Karpas-422 (cell line): ENCODE measurements around the gene AJAP1. TPM values are rescaled to one million over a fixed set of nuclear protein-coding genes. Genes with fewer than 3 reads are reported as not detected.

Experiments
- DNase-seq: peaks from one replicate; pipeline ENCODE4 v3.0.0-alpha.2; 2015
- H2AFZ ChIP-seq: fragments of 200-600 bp; sonication (generic); 2 replicates; pipeline ENCODE4 v1.6.1; 2014; ENCODE audit warnings: antibody characterized with exemption, low read length, mixed read lengths
- H3K27ac ChIP-seq: fragments of 200-600 bp; sonication (generic); 2 replicates; pipeline ENCODE4 v1.5.1; 2014; ENCODE audit warnings: mild to moderate bottlenecking, low read length, moderate library complexity
- H3K27me3 ChIP-seq: fragments of 200-600 bp; sonication (generic); 2 replicates; pipeline ENCODE4 v1.6.1; 2014; ENCODE audit warnings: low read length, mixed read lengths
- H3K36me3 ChIP-seq: fragments of 200-600 bp; sonication (generic); 2 replicates; pipeline ENCODE4 v1.6.1; 2014; ENCODE audit warnings: low read length, mixed read lengths; ENCODE audit not compliant: insufficient read depth
- H3K4me1 ChIP-seq: fragments of 200-600 bp; sonication (generic); 2 replicates; pipeline ENCODE4 v1.6.1; 2014; ENCODE audit warnings: mild to moderate bottlenecking, low read length, mixed read lengths
- H3K4me2 ChIP-seq: fragments of 200-600 bp; sonication (generic); 2 replicates; pipeline ENCODE4 v1.6.1; 2014; ENCODE audit warnings: low read length, low read depth, mild to moderate bottlenecking; ENCODE audit not compliant: poor library complexity, severe bottlenecking
- H3K4me3 ChIP-seq: fragments of 200-600 bp; sonication (generic); 2 replicates; pipeline ENCODE4 v1.5.1; 2014; ENCODE audit warnings: mild to moderate bottlenecking, antibody characterized with exemption, low read length, mixed read lengths
- H3K79me2 ChIP-seq: fragments of 200-600 bp; sonication (generic); 2 replicates; pipeline ENCODE4 v1.6.1; 2014; ENCODE audit warnings: mild to moderate bottlenecking, low read length, mixed read lengths
- H3K9ac ChIP-seq: fragments of 200-600 bp; sonication (generic); 2 replicates; pipeline ENCODE4 v1.6.0; 2014; ENCODE audit warnings: low read length
- H3K9me2 ChIP-seq: fragments of 200-600 bp; sonication (generic), shearing (Covaris generic); replicated peaks from 2 replicates; pipeline ENCODE4 v1.6.0; 2014; ENCODE audit warnings: mild to moderate bottlenecking, low read length, moderate library complexity; ENCODE audit not compliant: insufficient read depth
- H3K9me3 ChIP-seq: fragments of 300-700, 200-600 bp; sonication (generic); 2 replicates; pipeline ENCODE4 v1.6.1; 2014; ENCODE audit warnings: low read length, mixed read lengths
- H4K20me1 ChIP-seq: fragments of 200-600 bp; sonication (generic); 2 replicates; pipeline ENCODE4 v1.6.1; 2014; ENCODE audit warnings: mild to moderate bottlenecking, antibody characterized with exemption, low read length, low read depth; ENCODE audit not compliant: insufficient read depth
- total RNA-seq: library from RNA; depleted of rRNA; stranded (reverse); fragments of >200 nt; shearing (Covaris generic); gene quantifications from 2 replicates; pipeline ENCODE4 v1.2.3, GENCODE V29; 2014; ENCODE audit warnings: low replicate concordance

Gene AJAP1
- total RNA-seq, 1 experiment from 2014 or later: not detected

DNA sequence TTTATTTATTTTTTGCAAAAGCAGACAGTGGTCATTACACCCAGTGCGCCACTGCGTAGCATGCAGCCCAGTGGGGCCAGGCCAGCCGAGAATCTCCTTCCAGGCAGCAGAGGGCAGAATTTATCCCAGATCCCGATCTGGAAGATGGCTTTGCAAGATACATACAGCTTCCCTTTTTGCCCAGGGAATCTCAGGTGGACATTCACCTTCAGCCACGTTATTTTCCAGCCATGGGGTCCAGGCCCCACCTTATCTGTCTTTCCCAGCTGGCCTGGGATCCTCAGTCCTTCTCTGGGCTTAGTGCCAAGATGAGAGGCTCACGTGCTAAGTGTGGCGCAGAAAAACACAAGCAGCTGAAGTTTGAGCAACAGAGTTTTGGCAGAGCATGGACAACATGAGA, 123.6 kb downstream of the AJAP1 start:
- no peak for DNase-seq
- Histone ChIP-seq H3K36me3 (no peaks in the 10 kb centered on the region), H3K4me2 (no peak overlapping the region), H4K20me1 (no peaks in the 10 kb centered on the region), H3K9me3 (no peaks in the 10 kb centered on the region), H3K9ac (no peak overlapping the region), H3K9me2 (no peaks in the 10 kb centered on the region), H3K4me3 (no peak overlapping the region), H3K4me1 (no peaks in the 10 kb centered on the region; the same call in 1 of the 2 replicates), H3K27ac (no peak overlapping the region), H3K27me3 (no peaks in the 10 kb centered on the region), H3K79me2 (no peaks in the 10 kb centered on the region), H2AFZ (no peak overlapping the region)

DNA sequence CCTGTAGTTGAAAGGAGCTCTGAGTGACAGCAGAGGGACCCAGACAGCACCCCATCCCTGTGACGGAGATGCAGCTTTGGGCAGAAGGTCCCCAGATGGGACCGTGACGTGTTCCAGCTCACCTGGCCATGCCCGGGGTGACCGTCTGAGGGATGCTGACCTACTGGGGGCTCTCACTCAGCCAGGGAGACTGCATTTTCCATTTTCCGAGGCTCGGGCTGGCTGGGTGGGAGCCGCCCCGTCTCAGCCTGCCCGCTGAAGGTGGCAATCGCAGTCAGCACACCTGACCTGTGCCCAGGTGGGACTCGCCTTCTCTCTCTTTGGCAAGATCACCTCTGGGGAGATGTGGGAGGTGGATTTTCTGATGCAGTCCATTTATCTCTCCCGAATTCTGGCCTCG, 127.2 kb downstream of the AJAP1 start:
- H3K27me3 ChIP-seq: no peaks in the 10 kb centered on the region
- H4K20me1 ChIP-seq: no peaks in the 10 kb centered on the region
- DNase-seq: no peak
- H3K9me3 ChIP-seq: no peaks in the 10 kb centered on the region
- no peak overlapping the region for H2AFZ ChIP-seq
- no peaks in the 10 kb centered on the region; the same call in 1 of the 2 replicates for H3K4me1 ChIP-seq
- no peaks in the 10 kb centered on the region for H3K79me2 ChIP-seq
- H3K4me2 ChIP-seq: no peak overlapping the region
- no peak overlapping the region for H3K4me3 ChIP-seq
- no peaks in the 10 kb centered on the region for H3K36me3 ChIP-seq
- H3K9me2 ChIP-seq: no peaks in the 10 kb centered on the region
- H3K27ac ChIP-seq: no peak overlapping the region
- H3K9ac ChIP-seq: no peak overlapping the region

- Histone ChIP-seq H4K20me1 (no peaks in the 10 kb centered on the region), H2AFZ (no peak overlapping the region), H3K4me1 (no peaks in the 10 kb centered on the region), H3K27me3 (no peaks in the 10 kb centered on the region), H3K27ac (no peak overlapping the region), H3K79me2 (no peaks in the 10 kb centered on the region), H3K9ac (no peak overlapping the region), H3K4me2 (no peak overlapping the region), H3K9me2 (no peaks in the 10 kb centered on the region), H3K4me3 (no peak overlapping the region), H3K36me3 (no peaks in the 10 kb centered on the region), H3K9me3 (no peaks in the 10 kb centered on the region)
- no peak for DNase-seq
These were observed 130.4 kb downstream of the AJAP1 start for GRCh38 chr1:4784761-4785160.

DNA sequence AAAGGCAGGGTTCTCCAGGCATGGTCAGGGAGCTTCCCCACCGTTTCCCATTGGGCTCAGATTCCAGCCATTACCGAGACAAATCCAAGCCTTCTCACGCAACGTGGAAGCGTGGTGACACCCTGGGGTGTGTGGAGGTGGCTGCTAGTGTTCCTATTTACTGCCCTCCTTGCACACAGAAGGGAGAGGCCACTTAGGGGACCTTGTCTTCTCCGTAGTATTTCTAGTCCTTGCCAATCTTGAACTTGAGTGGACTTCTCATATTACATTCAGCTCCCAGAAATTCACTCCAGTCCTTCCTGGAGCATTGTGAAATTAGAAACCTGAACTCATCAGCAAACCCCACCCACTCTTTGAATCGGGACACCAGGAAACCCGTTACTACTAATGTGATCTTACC, 131.6 kb downstream of the AJAP1 start:
- no peaks in the 10 kb centered on the region for H3K36me3 ChIP-seq
- no peak overlapping the region for H3K9ac ChIP-seq
- H3K4me1 ChIP-seq: no peaks in the 10 kb centered on the region
- H3K4me2 ChIP-seq: no peak overlapping the region
- no peaks in the 10 kb centered on the region for H4K20me1 ChIP-seq
- H3K79me2 ChIP-seq: no peaks in the 10 kb centered on the region
- no peak overlapping the region for H3K4me3 ChIP-seq
- H3K27ac ChIP-seq: no peak overlapping the region
- H2AFZ ChIP-seq: no peak overlapping the region
- no peaks in the 10 kb centered on the region for H3K9me2 ChIP-seq
- no peak for DNase-seq
- no peaks in the 10 kb centered on the region for H3K9me3 ChIP-seq
- no peaks in the 10 kb centered on the region for H3K27me3 ChIP-seq

DNA sequence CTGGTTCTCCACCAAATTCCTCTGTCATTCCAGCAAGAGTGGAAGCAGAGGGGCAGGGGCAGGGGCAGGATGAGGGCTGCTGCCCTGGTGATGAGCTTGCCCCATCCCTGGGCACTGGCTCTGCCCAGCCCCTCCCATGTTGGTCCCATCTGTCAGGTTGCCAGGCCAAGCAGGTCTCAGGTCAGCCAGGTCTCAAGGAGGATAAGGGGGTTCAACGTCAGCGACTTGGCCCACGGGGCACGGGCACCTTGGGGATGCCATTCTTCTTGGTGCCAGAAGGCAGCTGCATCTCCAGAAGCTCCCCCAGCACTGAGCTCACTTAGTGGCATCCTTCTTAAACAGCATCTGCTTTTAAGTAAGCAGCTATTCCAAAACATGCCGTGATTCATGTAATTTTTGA, 133.1 kb downstream of the AJAP1 start:
- Histone ChIP-seq H3K9ac (no peak overlapping the region), H3K4me3 (no peak overlapping the region), H3K4me1 (no peaks in the 10 kb centered on the region), H3K79me2 (no peaks in the 10 kb centered on the region), H3K9me2 (no peaks in the 10 kb centered on the region), H3K27me3 (no peaks in the 10 kb centered on the region), H2AFZ (no peak overlapping the region), H3K27ac (no peak overlapping the region), H3K36me3 (no peaks in the 10 kb centered on the region), H3K4me2 (no peak overlapping the region), H4K20me1 (no peaks in the 10 kb centered on the region), H3K9me3 (no peaks in the 10 kb centered on the region)
- no peak for DNase-seq

DNA sequence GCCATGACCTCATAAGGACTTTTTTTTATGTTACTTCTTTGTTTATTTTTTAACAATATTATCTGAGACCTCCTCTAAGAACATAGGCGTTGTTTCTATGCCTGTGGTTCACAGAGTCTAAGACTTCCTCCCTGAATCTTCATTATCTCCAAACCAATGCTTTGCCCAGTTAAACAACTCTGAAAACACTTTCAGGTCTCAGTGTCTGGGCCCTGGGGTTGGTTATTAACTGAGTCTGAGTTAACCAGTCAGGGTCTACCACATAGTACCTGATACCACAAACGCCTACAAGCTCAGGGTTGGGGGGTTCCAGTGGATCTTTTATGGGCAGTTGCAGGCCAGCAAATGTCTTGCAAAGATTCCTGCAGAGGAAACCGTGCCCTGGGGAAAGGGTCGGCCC, 138.2 kb downstream of the AJAP1 start:
- H3K4me3 ChIP-seq: no peak overlapping the region

GRCh38 chr1:4794020-4794780, 139.8 kb downstream of the AJAP1 start:
- no peak for DNase-seq
- H3K9me3 ChIP-seq: no peaks in the 10 kb centered on the region

More for the DNA sequence above, 138.2 kb downstream of the AJAP1 start:
- no peaks in the 10 kb centered on the region for H3K79me2 ChIP-seq
- H3K4me1 ChIP-seq: peaks cover 28% of the 10 kb centered on the region
- no peaks in the 10 kb centered on the region for H3K36me3 ChIP-seq
- H3K9me3 ChIP-seq: no peaks in the 10 kb centered on the region
- no peaks in the 10 kb centered on the region for H4K20me1 ChIP-seq
- H3K9ac ChIP-seq: no peak overlapping the region
- no peaks in the 10 kb centered on the region for H3K9me2 ChIP-seq
- no peak for DNase-seq
- H2AFZ ChIP-seq: no peak overlapping the region
- H3K4me2 ChIP-seq: no peak overlapping the region
- no peaks in the 10 kb centered on the region for H3K27me3 ChIP-seq
- no peak overlapping the region for H3K27ac ChIP-seq

GRCh38 chr1:4796161-4797015, 142.0 kb downstream of the AJAP1 start:
- Histone ChIP-seq H3K9ac (peak overlapping the region; percentile 61), H4K20me1 (no peaks in the 10 kb centered on the region), H3K9me3 (no peaks in the 10 kb centered on the region), H3K4me1 (peaks cover 31% of the 10 kb centered on the region), H3K4me3 (peak overlapping the region; percentile 40; the same call in 1 of the 2 replicates), H3K36me3 (no peaks in the 10 kb centered on the region), H3K9me2 (no peaks in the 10 kb centered on the region), H3K79me2 (no peaks in the 10 kb centered on the region), H3K4me2 (peak overlapping the region; percentile 59), H3K27ac (peak overlapping the region; percentile 87), H3K27me3 (no peaks in the 10 kb centered on the region), H2AFZ (no peak overlapping the region)
- DNase-seq: peak; percentile 84

More at GRCh38 chr1:4794020-4794780, 139.8 kb downstream of the AJAP1 start:
- no peak overlapping the region for H3K27ac ChIP-seq
- no peak overlapping the region for H3K4me3 ChIP-seq
- no peaks in the 10 kb centered on the region for H3K27me3 ChIP-seq
- H3K4me1 ChIP-seq: peaks cover 31% of the 10 kb centered on the region
- no peaks in the 10 kb centered on the region for H3K79me2 ChIP-seq
- no peak overlapping the region for H3K4me2 ChIP-seq
- no peaks in the 10 kb centered on the region for H3K36me3 ChIP-seq
- H3K9ac ChIP-seq: no peak overlapping the region
- H2AFZ ChIP-seq: no peak overlapping the region
- no peaks in the 10 kb centered on the region for H3K9me2 ChIP-seq
- H4K20me1 ChIP-seq: no peaks in the 10 kb centered on the region
